ENCODE measurements around the gene C5. TPM values are rescaled to one million over a fixed set of nuclear protein-coding genes. Genes with fewer than 3 reads are reported as not detected.

Gene C5
- polyA plus RNA-seq, 1 of the 3 experiments (the other 2 are of a cell fraction), result 1.8 TPM

DNA sequence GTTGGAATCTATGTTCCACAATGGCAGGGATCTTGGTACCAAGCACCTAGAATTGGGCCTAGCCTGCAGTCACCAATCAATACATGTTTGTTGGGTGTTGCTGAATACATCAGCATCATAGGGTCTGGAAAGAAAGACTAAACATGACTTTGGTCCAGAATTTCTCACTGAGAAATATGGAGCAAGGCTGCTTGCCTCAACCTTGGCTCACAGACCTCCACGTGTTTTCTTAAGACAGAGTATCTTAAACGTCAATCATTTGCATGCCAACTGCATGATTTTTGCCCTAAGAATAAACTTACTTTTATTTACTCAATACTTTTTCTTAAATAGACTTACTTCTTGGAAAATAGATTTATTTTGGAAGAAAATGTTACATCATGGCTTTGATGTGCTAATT lies 100.8 kb downstream of the C5 start:
- no peak overlapping the region for H2AFZ ChIP-seq (ENCODE audit: low read depth)
- DNase-seq, result no peak
- ChIA-PET CTCF (no interaction called here), POLR2A (no interaction called here)
- H3K36me3 ChIP-seq (replicated peaks in 1 of 2; ENCODE audit: control insufficient read depth in 1 of 2, insufficient read depth in 2 of 2, low read length in 1 of 2), result no peaks in the 10 kb centered on the region
- no peak overlapping the region for H3K27ac ChIP-seq (ENCODE audit: low read depth in 2 of 2, low read length in 1 of 2)
- H3K27me3 ChIP-seq (ENCODE audit: insufficient read depth), result no peaks in the 10 kb centered on the region
- 89% methylated on average over 2 of the region's 2 CpGs for WGBS (ENCODE audit: low lambda C conversion rate)
- no peaks in the 10 kb centered on the region for H4K20me1 ChIP-seq (ENCODE audit: insufficient read depth)
- no peaks in the 10 kb centered on the region for H3K9me2 ChIP-seq
- no peak overlapping the region for H3K4me2 ChIP-seq
- H3F3A ChIP-seq (replicated peaks; ENCODE audit: insufficient read depth), result no peaks in the 10 kb centered on the region
- H3K79me2 ChIP-seq (ENCODE audit: insufficient read depth), result no peaks in the 10 kb centered on the region
- TF ChIP-seq GATA2 (CRISPR knock-in tag; IDR thresholded peaks at IDR 0.05) (no peak), ZBTB33 (IDR thresholded peaks at IDR 0.05; ENCODE audit: borderline replicate concordance, low read depth) (no peak), MAX (IDR thresholded peaks at IDR 0.05; ENCODE audit: low read depth) (no peak), TEAD4 (IDR thresholded peaks at IDR 0.05; ENCODE audit: borderline replicate concordance, insufficient read depth) (no peak), YY1 (IDR thresholded peaks at IDR 0.05; ENCODE audit: low read depth) (no peak), NFIC (IDR thresholded peaks at IDR 0.05; ENCODE audit: borderline replicate concordance) (no peak), RXRA (IDR thresholded peaks at IDR 0.05; ENCODE audit: borderline replicate concordance, low read depth) (no peak), TAF1 (IDR thresholded peaks at IDR 0.05; ENCODE audit: borderline replicate concordance, low read depth, low read length) (no peak), CHD2 (IDR thresholded peaks at IDR 0.05; ENCODE audit: low read length, partially characterized antibody) (no peak), GABPA (IDR thresholded peaks at IDR 0.05; ENCODE audit: low read depth) (no peak), NRF1 (IDR thresholded peaks at IDR 0.05; ENCODE audit: low read depth, low read length) (no peak), MEF2A (IDR thresholded peaks at IDR 0.05; ENCODE audit: borderline replicate concordance, low read depth) (no peak), ELF1 (IDR thresholded peaks at IDR 0.05) (no peak), USF2 (IDR thresholded peaks at IDR 0.05; ENCODE audit: borderline replicate concordance, low read depth, low read length) (no peak), RFX5 (IDR thresholded peaks at IDR 0.05; ENCODE audit: low read length) (no peak), EP300 (IDR thresholded peaks at IDR 0.05; ENCODE audit: borderline replicate concordance in 1 of 2, low read depth in 1 of 2, low read length in 1 of 2) (no peak)
- TF ChIP-seq, protein P1, sequence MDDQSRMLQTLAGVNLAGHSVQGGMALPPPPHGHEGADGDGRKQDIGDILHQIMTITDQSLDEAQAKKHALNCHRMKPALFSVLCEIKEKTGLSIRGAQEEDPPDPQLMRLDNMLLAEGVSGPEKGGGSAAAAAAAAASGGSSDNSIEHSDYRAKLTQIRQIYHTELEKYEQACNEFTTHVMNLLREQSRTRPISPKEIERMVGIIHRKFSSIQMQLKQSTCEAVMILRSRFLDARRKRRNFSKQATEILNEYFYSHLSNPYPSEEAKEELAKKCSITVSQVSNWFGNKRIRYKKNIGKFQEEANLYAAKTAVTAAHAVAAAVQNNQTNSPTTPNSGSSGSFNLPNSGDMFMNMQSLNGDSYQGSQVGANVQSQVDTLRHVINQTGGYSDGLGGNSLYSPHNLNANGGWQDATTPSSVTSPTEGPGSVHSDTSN (IDR thresholded peaks at IDR 0.05), result no peak
- TF ChIP-seq, protein P2, sequence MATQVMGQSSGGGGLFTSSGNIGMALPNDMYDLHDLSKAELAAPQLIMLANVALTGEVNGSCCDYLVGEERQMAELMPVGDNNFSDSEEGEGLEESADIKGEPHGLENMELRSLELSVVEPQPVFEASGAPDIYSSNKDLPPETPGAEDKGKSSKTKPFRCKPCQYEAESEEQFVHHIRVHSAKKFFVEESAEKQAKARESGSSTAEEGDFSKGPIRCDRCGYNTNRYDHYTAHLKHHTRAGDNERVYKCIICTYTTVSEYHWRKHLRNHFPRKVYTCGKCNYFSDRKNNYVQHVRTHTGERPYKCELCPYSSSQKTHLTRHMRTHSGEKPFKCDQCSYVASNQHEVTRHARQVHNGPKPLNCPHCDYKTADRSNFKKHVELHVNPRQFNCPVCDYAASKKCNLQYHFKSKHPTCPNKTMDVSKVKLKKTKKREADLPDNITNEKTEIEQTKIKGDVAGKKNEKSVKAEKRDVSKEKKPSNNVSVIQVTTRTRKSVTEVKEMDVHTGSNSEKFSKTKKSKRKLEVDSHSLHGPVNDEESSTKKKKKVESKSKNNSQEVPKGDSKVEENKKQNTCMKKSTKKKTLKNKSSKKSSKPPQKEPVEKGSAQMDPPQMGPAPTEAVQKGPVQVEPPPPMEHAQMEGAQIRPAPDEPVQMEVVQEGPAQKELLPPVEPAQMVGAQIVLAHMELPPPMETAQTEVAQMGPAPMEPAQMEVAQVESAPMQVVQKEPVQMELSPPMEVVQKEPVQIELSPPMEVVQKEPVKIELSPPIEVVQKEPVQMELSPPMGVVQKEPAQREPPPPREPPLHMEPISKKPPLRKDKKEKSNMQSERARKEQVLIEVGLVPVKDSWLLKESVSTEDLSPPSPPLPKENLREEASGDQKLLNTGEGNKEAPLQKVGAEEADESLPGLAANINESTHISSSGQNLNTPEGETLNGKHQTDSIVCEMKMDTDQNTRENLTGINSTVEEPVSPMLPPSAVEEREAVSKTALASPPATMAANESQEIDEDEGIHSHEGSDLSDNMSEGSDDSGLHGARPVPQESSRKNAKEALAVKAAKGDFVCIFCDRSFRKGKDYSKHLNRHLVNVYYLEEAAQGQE (IDR thresholded peaks at IDR 0.05; ENCODE audit: low read depth, low read length), result no peak
- TF ChIP-seq, protein P3, sequence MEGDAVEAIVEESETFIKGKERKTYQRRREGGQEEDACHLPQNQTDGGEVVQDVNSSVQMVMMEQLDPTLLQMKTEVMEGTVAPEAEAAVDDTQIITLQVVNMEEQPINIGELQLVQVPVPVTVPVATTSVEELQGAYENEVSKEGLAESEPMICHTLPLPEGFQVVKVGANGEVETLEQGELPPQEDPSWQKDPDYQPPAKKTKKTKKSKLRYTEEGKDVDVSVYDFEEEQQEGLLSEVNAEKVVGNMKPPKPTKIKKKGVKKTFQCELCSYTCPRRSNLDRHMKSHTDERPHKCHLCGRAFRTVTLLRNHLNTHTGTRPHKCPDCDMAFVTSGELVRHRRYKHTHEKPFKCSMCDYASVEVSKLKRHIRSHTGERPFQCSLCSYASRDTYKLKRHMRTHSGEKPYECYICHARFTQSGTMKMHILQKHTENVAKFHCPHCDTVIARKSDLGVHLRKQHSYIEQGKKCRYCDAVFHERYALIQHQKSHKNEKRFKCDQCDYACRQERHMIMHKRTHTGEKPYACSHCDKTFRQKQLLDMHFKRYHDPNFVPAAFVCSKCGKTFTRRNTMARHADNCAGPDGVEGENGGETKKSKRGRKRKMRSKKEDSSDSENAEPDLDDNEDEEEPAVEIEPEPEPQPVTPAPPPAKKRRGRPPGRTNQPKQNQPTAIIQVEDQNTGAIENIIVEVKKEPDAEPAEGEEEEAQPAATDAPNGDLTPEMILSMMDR (IDR thresholded peaks at IDR 0.05), result no peak
- TF ChIP-seq, protein P4, sequence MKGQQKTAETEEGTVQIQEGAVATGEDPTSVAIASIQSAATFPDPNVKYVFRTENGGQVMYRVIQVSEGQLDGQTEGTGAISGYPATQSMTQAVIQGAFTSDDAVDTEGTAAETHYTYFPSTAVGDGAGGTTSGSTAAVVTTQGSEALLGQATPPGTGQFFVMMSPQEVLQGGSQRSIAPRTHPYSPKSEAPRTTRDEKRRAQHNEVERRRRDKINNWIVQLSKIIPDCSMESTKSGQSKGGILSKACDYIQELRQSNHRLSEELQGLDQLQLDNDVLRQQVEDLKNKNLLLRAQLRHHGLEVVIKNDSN (IDR thresholded peaks at IDR 0.05; ENCODE audit: borderline replicate concordance, low read depth), result no peak
- H3K4me1 ChIP-seq (ENCODE audit: control insufficient read depth in 1 of 2, insufficient read depth in 2 of 2, low read depth in 1 of 2, low read length in 1 of 2), result peaks cover 0 to 10% of the 10 kb centered on the region in 2 experiments; a peak in 2 of 4 replicates
- H3K9me3 ChIP-seq, result no peaks in the 10 kb centered on the region
- no peak overlapping the region for H3K9ac ChIP-seq
- no peak overlapping the region for H3K4me3 ChIP-seq (ENCODE audit: low read depth in 2 of 2, low read length in 1 of 2)

Data from SK-N-SH (cell line).